Prostate gland (tissue), 2 donors: Measurements from ENCODE around the gene SIPA1L3. TPM values are rescaled to one million over a fixed set of nuclear protein-coding genes. Genes with fewer than 3 reads are reported as not detected.

Experiments used
- DNase-seq: peaks from one replicate; pipeline ENCODE4 v3.0.0-alpha.2; 2019; ENCODE audit warnings: low spot score
- H3K27ac ChIP-seq, 2 donors: fragments of 200-600 bp; sonication (generic); 2 replicates each; pipeline ENCODE4 v1.5.1; 2017 to 2019
- H3K27me3 ChIP-seq: fragments of 200-600 bp; sonication (generic); replicated peaks from 2 replicates; pipeline ENCODE4 v1.5.1; 2019; ENCODE audit not compliant: insufficient read depth
- H3K36me3 ChIP-seq, 2 donors: fragments of 200-600 bp; sonication (generic); 1 replicate in 1 of 2; 2 replicates in 1 of 2; pipeline versions ENCODE4 v1.5.1 to v1.8.1; 2017 to 2019
- H3K4me1 ChIP-seq: fragments of 200-600 bp; sonication (generic); replicated peaks from 2 replicates; pipeline ENCODE4 v1.5.1; 2019
- H3K4me3 ChIP-seq, 2 donors: fragments of 200-600 bp; sonication (generic); 2 replicates each; pipeline ENCODE4 v1.5.1; 2017 to 2019
- H3K9me3 ChIP-seq: fragments of 200-600 bp; sonication (generic); 2 replicates; pipeline ENCODE4 v1.5.1; 2017
- CTCF ChIP-seq, 4 experiments: fragments of 200-600 bp in 2 of 4; fragments of 450-650 bp in 2 of 4; sonication (generic) in 2 of 4; IDR thresholded peaks; 1 replicate in 3 of 4; 2 replicates in 1 of 4; pipeline ENCODE4 v1.5.1; 2016 to 2019; ENCODE audit warnings: antibody characterized with exemption in 4 of 4, mild to moderate bottlenecking in 2 of 4, moderate library complexity in 2 of 4
- POLR2A ChIP-seq: fragments of 450-650 bp; IDR thresholded peaks from one replicate; pipeline ENCODE4 v1.6.1; 2016; ENCODE audit warnings: antibody characterized with exemption, mild to moderate bottlenecking
- POLR2AphosphoS5 ChIP-seq: sonication (generic); formaldehyde crosslinking; IDR thresholded peaks from one replicate; pipeline ENCODE4 v1.6.1; 2017; ENCODE audit warnings: antibody characterized with exemption
- WGBS: methylation state at CpG from one replicate; pipeline ENCODE4 v1.1.5; 2018; 5-methylcytosine and 5-hydroxymethylcytosine counted together
- intact Hi-C: fragments of 100-400 bp; cut with DNase I; formaldehyde crosslinking; loops from one replicate; pipeline ENCODE4 v1.14.2; 2022
- total RNA-seq, 2 donors: library from RNA; depleted of rRNA; stranded (reverse); fragments of >200 nt; gene quantifications; one replicate each; pipeline ENCODE4 v1.1.0, GENCODE V29; 2016

The SIPA1L3 gene
- total RNA-seq, 2 donors from 2014 or later = 48.8 to 63.5 TPM

GRCh38 chr19:37957176-37957575 is 50.2 kb downstream of the SIPA1L3 start:
- intact Hi-C loops = no loop called here
- Histone ChIP-seq H3K4me3 (no peak overlapping the region), H3K9me3 (no peaks in the 10 kb centered on the region), H3K27ac (no peak overlapping the region), H3K4me1 (no peaks in the 10 kb centered on the region), H3K27me3 (no peaks in the 10 kb centered on the region), H3K36me3 (no peaks in the 10 kb centered on the region)
- DNase-seq = no peak
- 84% methylated on average over 1 of the region's 1 CpG for WGBS
- TF ChIP-seq POLR2AphosphoS5 (no peak), CTCF (IDR thresholded peaks at IDR 0.05) (no peak), POLR2A (no peak)

- Histone ChIP-seq H3K4me1 (no peaks in the 10 kb centered on the region), H3K27ac (no peak overlapping the region), H3K4me3 (no peak overlapping the region), H3K27me3 (no peaks in the 10 kb centered on the region), H3K36me3 (no peaks in the 10 kb centered on the region), H3K9me3 (no peaks in the 10 kb centered on the region)
- no peak for DNase-seq
- intact Hi-C loops = no loop called here
- WGBS = 64% methylated on average over 3 of the region's 3 CpGs
- TF ChIP-seq POLR2AphosphoS5 (no peak), POLR2A (no peak), CTCF (IDR thresholded peaks at IDR 0.05) (no peak)
Measured at GRCh38 chr19:37959665-37960114, 52.7 kb downstream of the SIPA1L3 start.

- Histone ChIP-seq H3K4me3 (no peak overlapping the region), H3K27ac (no peak overlapping the region), H3K4me1 (no peaks in the 10 kb centered on the region), H3K27me3 (no peaks in the 10 kb centered on the region), H3K9me3 (no peaks in the 10 kb centered on the region), H3K36me3 (no peaks in the 10 kb centered on the region)
- WGBS = 95% methylated on average over 4 of the region's 4 CpGs
- no peak for TF ChIP-seq CTCF (IDR thresholded peaks at IDR 0.05)
- no peak for TF ChIP-seq POLR2A
- TF ChIP-seq POLR2AphosphoS5 = no peak
- DNase-seq = no peak
- intact Hi-C loops = no loop called here
Measured at GRCh38 chr19:37961198-37961597, 54.2 kb downstream of the SIPA1L3 start.

GRCh38 chr19:37963190-37963936 is 56.4 kb downstream of the SIPA1L3 start:
- WGBS = 64% methylated on average over 4 of the region's 4 CpGs
- no peaks in the 10 kb centered on the region for H3K27me3 ChIP-seq
- H3K9me3 ChIP-seq = no peaks in the 10 kb centered on the region
- DNase-seq = no peak
- intact Hi-C loops = no loop called here
- no peak overlapping the region for H3K27ac ChIP-seq
- no peak overlapping the region for H3K4me3 ChIP-seq
- no peaks in the 10 kb centered on the region for H3K36me3 ChIP-seq
- H3K4me1 ChIP-seq = no peaks in the 10 kb centered on the region
- TF ChIP-seq POLR2AphosphoS5 (no peak), CTCF (IDR thresholded peaks at IDR 0.05) (no peak), POLR2A (no peak)

- TF ChIP-seq CTCF (IDR thresholded peaks at IDR 0.05) (no peak), POLR2AphosphoS5 (no peak), POLR2A (no peak)
- H3K27me3 ChIP-seq = no peaks in the 10 kb centered on the region
- DNase-seq = no peak
- no peaks in the 10 kb centered on the region for H3K4me1 ChIP-seq
- no peak overlapping the region for H3K4me3 ChIP-seq
- intact Hi-C loops = no loop called here
- H3K27ac ChIP-seq = no peak overlapping the region
- no peaks in the 10 kb centered on the region for H3K9me3 ChIP-seq
- WGBS = 88% methylated on average over 2 of the region's 2 CpGs
- H3K36me3 ChIP-seq = no peaks in the 10 kb centered on the region
Measured at GRCh38 chr19:37964109-37964508, 57.1 kb downstream of the SIPA1L3 start.
